Activated CD8-positive, alpha-beta memory T cell treated with anti-CD3 and anti-CD28 coated beads, Interleukin-2, amount 50 U/mL, for 48 hours (primary cell): ENCODE results near the gene HGFAC.

Source experiments
- DNase-seq: peaks from one replicate; pipeline ENCODE4 v3.0.0-alpha.2; 2020

HGFAC gene

GRCh38 chr4:3464349-3464905 lies 22.7 kb downstream of the HGFAC start:
- DNase-seq = no peak

- no peak for DNase-seq
Observed at GRCh38 chr4:3464911-3465697, 23.3 kb downstream of the HGFAC start.

- no peak for DNase-seq
Observed at GRCh38 chr4:3465698-3466671, 24.2 kb downstream of the HGFAC start.

- DNase-seq = no peak
Observed at GRCh38 chr4:3466691-3467600, 25.2 kb downstream of the HGFAC start.

- DNase-seq = no peak
Observed at GRCh38 chr4:3467601-3468031, 25.8 kb downstream of the HGFAC start.

GRCh38 chr4:3468154-3468553 lies 26.4 kb downstream of the HGFAC start:
- DNase-seq = no peak

GRCh38 chr4:3468804-3469203 lies 27.0 kb downstream of the HGFAC start:
- no peak for DNase-seq

GRCh38 chr4:3469386-3470243 lies 27.8 kb downstream of the HGFAC start:
- no peak for DNase-seq

GRCh38 chr4:3470244-3471097 lies 28.7 kb downstream of the HGFAC start:
- DNase-seq = no peak

GRCh38 chr4:3471098-3471760 lies 29.5 kb downstream of the HGFAC start:
- no peak for DNase-seq

GRCh38 chr4:3471886-3472285 lies 30.1 kb downstream of the HGFAC start:
- DNase-seq = no peak

GRCh38 chr4:3472411-3473141 lies 30.8 kb downstream of the HGFAC start:
- no peak for DNase-seq

GRCh38 chr4:3473181-3473950 lies 31.6 kb downstream of the HGFAC start:
- DNase-seq = no peak

- no peak for DNase-seq
Observed at GRCh38 chr4:3473996-3474765, 32.4 kb downstream of the HGFAC start.

- no peak for DNase-seq
Observed at GRCh38 chr4:3475041-3475712, 33.4 kb downstream of the HGFAC start.

GRCh38 chr4:3475713-3476260 lies 34.0 kb downstream of the HGFAC start:
- DNase-seq = no peak

- no peak for DNase-seq
Observed at GRCh38 chr4:3476341-3476747, 34.6 kb downstream of the HGFAC start.
